Activated CD4-positive, alpha-beta T cell treated with anti-CD3 and anti-CD28 coated beads, Interleukin-2, amount 50 U/mL, for 4 hours (primary cell): ENCODE results near the gene HOXA11.

Experiments used
- DNase-seq, 2 experiments: peaks; one replicate each; pipeline ENCODE4 v3.0.0-alpha.2; 2020

The HOXA11 gene

GRCh38 chr7:27185013-27185853 is at the start of gene HOXA11:
TSS of gene HOXA11 (minus strand) at chr7:27185232. CDS start at chr7:27185144, 88 bp downstream.
- DNase-seq, result no peak

GRCh38 chr7:27229448-27229847 is 44.4 kb upstream of the HOXA11 start:
- DNase-seq, result no peak

- DNase-seq, result no peak
Measured at GRCh38 chr7:27224983-27225934, 40.2 kb upstream of the HOXA11 start.

GRCh38 chr7:27223941-27224575 is 39.0 kb upstream of the HOXA11 start:
- no peak for DNase-seq

- DNase-seq, result no peak
Measured at GRCh38 chr7:27221201-27221797, 36.3 kb upstream of the HOXA11 start.

- DNase-seq, result no peak
Measured at GRCh38 chr7:27220440-27220955, 35.5 kb upstream of the HOXA11 start.

- no peak for DNase-seq
Measured at GRCh38 chr7:27219821-27220220, 34.8 kb upstream of the HOXA11 start.

- DNase-seq, result no peak
Measured at GRCh38 chr7:27217951-27218350, 32.9 kb upstream of the HOXA11 start.

- no peak for DNase-seq
Measured at GRCh38 chr7:27215356-27215755, 30.3 kb upstream of the HOXA11 start.

GRCh38 chr7:27214239-27214950 is 29.4 kb upstream of the HOXA11 start:
- DNase-seq, result no peak

- DNase-seq, result no peak
Measured at GRCh38 chr7:27213433-27214238, 28.6 kb upstream of the HOXA11 start.

GRCh38 chr7:27212497-27213432 is 27.7 kb upstream of the HOXA11 start:
- no peak for DNase-seq

GRCh38 chr7:27211764-27212204 is 26.8 kb upstream of the HOXA11 start:
- no peak for DNase-seq

GRCh38 chr7:27211084-27211446 is 26.0 kb upstream of the HOXA11 start:
- DNase-seq, result no peak

- peak; percentile 33 to 35 for DNase-seq
Measured at GRCh38 chr7:27210441-27211083, 25.5 kb upstream of the HOXA11 start.

GRCh38 chr7:27209933-27210440 is 25.0 kb upstream of the HOXA11 start:
- no peak for DNase-seq

- DNase-seq, result no peak
Measured at GRCh38 chr7:27208998-27209397, 24.0 kb upstream of the HOXA11 start.

- DNase-seq, result no peak
Measured at GRCh38 chr7:27207348-27207985, 22.4 kb upstream of the HOXA11 start.
